Measurements from ENCODE around the gene CTBP2.
"Not testable (repeated sequence)": the region's sequence is repeated elsewhere in the genome, so short reads cannot be mapped to it uniquely, and the experiment has no call there.

Gene CTBP2

GRCh38 chr10:125186431-125187170 lies 26.2 kb upstream of the CTBP2 start:
- DNase-seq, result no peak

GRCh38 chr10:125179107-125179506 lies 18.7 kb upstream of the CTBP2 start:
- DNase-seq, result not testable (repeated sequence)

GRCh38 chr10:125177641-125178640 lies 17.6 kb upstream of the CTBP2 start:
- no peak for DNase-seq

- DNase-seq, result no peak
Measured at GRCh38 chr10:125175807-125176206, 15.4 kb upstream of the CTBP2 start.

- DNase-seq, result no peak
Measured at GRCh38 chr10:125174360-125174759, 14.0 kb upstream of the CTBP2 start.

- DNase-seq, result no peak
Measured at GRCh38 chr10:125172694-125173093, 12.3 kb upstream of the CTBP2 start.

- DNase-seq, result no peak
Measured at GRCh38 chr10:125171402-125172306, 11.3 kb upstream of the CTBP2 start.

- no peak for DNase-seq
Measured at GRCh38 chr10:125169915-125170314, 9.6 kb upstream of the CTBP2 start.

GRCh38 chr10:125169279-125169678 lies 8.9 kb upstream of the CTBP2 start:
- no peak for DNase-seq

GRCh38 chr10:125166658-125167057 lies 6.3 kb upstream of the CTBP2 start:
- DNase-seq, result no peak

GRCh38 chr10:125165584-125166573 lies 5.5 kb upstream of the CTBP2 start:
- no peak for DNase-seq

GRCh38 chr10:125164421-125164820 lies 4.1 kb upstream of the CTBP2 start:
- no peak for DNase-seq

GRCh38 chr10:125163803-125164202 lies 3.4 kb upstream of the CTBP2 start:
- DNase-seq, result no peak

GRCh38 chr10:125163312-125163711 lies 2.9 kb upstream of the CTBP2 start:
- DNase-seq, result not testable (repeated sequence)

- DNase-seq, result no peak
Measured at GRCh38 chr10:125162120-125162931, 2.0 kb upstream of the CTBP2 start.

- DNase-seq, result no peak
Measured at GRCh38 chr10:125161707-125162119, 1.4 kb upstream of the CTBP2 start.

- DNase-seq, result peak in 12 of 14 donors; percentile 46 to 87 (median 72)
Measured at GRCh38 chr10:125160856-125161706, 718 bp upstream of the CTBP2 start.

GRCh38 chr10:125159486-125159931 lies 854 bp downstream of the CTBP2 start:
- DNase-seq, result peak in 6 of 14 donors; percentile 37 to 79 (median 54)

Data from C1 segment of cervical spinal cord (tissue), 14 donors.